ENCODE data around the gene TMBIM1.

The TMBIM1 gene

GRCh38 chr2:218323526-218324472 lies 31.5 kb upstream of the TMBIM1 start (continued):
- TF ChIP-seq ZNF132 (tag by site-specific recombination; IDR thresholded peaks at IDR 0.05; ENCODE audit: borderline replicate concordance), result no peak
- peak; percentile 57 for TF ChIP-seq ZIC2 (tag by site-specific recombination; IDR thresholded peaks at IDR 0.05)
- TF ChIP-seq ZNF561 (tag by site-specific recombination; IDR thresholded peaks at IDR 0.05; ENCODE audit: borderline replicate concordance), result no peak
- TF ChIP-seq ZNF280C (tag by site-specific recombination; IDR thresholded peaks at IDR 0.05), result no peak
- peak; percentile 78 for TF ChIP-seq SP2 (tag by site-specific recombination; IDR thresholded peaks at IDR 0.05)
- peak; percentile 67 for TF ChIP-seq ZBTB17 (tag by site-specific recombination; IDR thresholded peaks at IDR 0.05)
- TF ChIP-seq ZNF266 (tag by site-specific recombination; IDR thresholded peaks at IDR 0.05; ENCODE audit: low read depth), result no peak
- no peak for TF ChIP-seq ZNF311 (tag by site-specific recombination; IDR thresholded peaks at IDR 0.05; ENCODE audit: borderline replicate concordance)
- 0 out of 2 replicates have a peak, but pooled peaks have one; percentile 35 for TF ChIP-seq WT1 (tag by site-specific recombination; IDR thresholded peaks at IDR 0.05)
- TF ChIP-seq KLF1 (tag by site-specific recombination; IDR thresholded peaks at IDR 0.05), result 0 out of 2 replicates have a peak, but pooled peaks have one; percentile 24
- TF ChIP-seq KLF7 (tag by site-specific recombination; IDR thresholded peaks at IDR 0.05; ENCODE audit: borderline replicate concordance), result peak; percentile 85; the same call in 1 of the 2 replicates
- TF ChIP-seq ZFP3 (tag by site-specific recombination; IDR thresholded peaks at IDR 0.05; ENCODE audit: low read depth), result no peak
- TF ChIP-seq ZNF24 (tag by site-specific recombination; IDR thresholded peaks at IDR 0.05), result no peak
- TF ChIP-seq ZBTB44 (tag by site-specific recombination; IDR thresholded peaks at IDR 0.05), result no peak
- TF ChIP-seq HIC1 (tag by site-specific recombination; IDR thresholded peaks at IDR 0.05), result peak; percentile 50; the same call in 1 of the 2 replicates
- TF ChIP-seq ZNF777 (tag by site-specific recombination; IDR thresholded peaks at IDR 0.05; ENCODE audit: borderline replicate concordance), result no peak
- TF ChIP-seq CTCF (tag by site-specific recombination; IDR thresholded peaks at IDR 0.05), result peak; percentile 44
- peak; percentile 66 for TF ChIP-seq KLF9 (tag by site-specific recombination; IDR thresholded peaks at IDR 0.05; ENCODE audit: low read depth)
- TF ChIP-seq SETDB1 (IDR thresholded peaks at IDR 0.05; ENCODE audit: insufficient read length, low read length), result no peak
- no peak for TF ChIP-seq ZNF623 (tag by site-specific recombination; IDR thresholded peaks at IDR 0.05)
- TF ChIP-seq ZSCAN23 (tag by site-specific recombination; IDR thresholded peaks at IDR 0.05), result no peak
- peak; percentile 95 for TF ChIP-seq ZNF341 (tag by site-specific recombination; IDR thresholded peaks at IDR 0.05; ENCODE audit: low read depth)
- TF ChIP-seq ZNF785 (tag by site-specific recombination; IDR thresholded peaks at IDR 0.05), result no peak
- no peak for TF ChIP-seq PBX3 (CRISPR knock-in tag; IDR thresholded peaks at IDR 0.05)
- peak; percentile 75 for TF ChIP-seq GLIS2 (tag by site-specific recombination; IDR thresholded peaks at IDR 0.05)
- no peak for TF ChIP-seq AEBP2 (tag by site-specific recombination; IDR thresholded peaks at IDR 0.05; ENCODE audit: borderline replicate concordance)
- TF ChIP-seq ZNF211 (tag by site-specific recombination; IDR thresholded peaks at IDR 0.05; ENCODE audit: low read depth), result no peak
